Memory B cell (primary cell): ENCODE results near the gene USP28.
"Not testable (repeated sequence)": the region's sequence is repeated elsewhere in the genome, so short reads cannot be mapped to it uniquely, and the experiment has no call there.

Experiments used
- ATAC-seq: fragments of 150-1000 bp; cut with Tn5 transposase; 2 replicates; pipeline ENCODE4 v1.10.0; 2021; ENCODE audit warnings: low read depth, mild to moderate bottlenecking, moderate library complexity
- DNase-seq, 2 donors: peaks; one replicate each; pipeline ENCODE4 v3.0.0; 2022; ENCODE audit warnings: low spot score in 2 of 2
- H3K27ac Mint-ChIP-seq: one replicate; pipeline ENCODE4 v1.8.0; 2022; ENCODE audit warnings: mild to moderate bottlenecking, moderate library complexity, mixed read lengths
- H3K27me3 Mint-ChIP-seq: one replicate; pipeline ENCODE4 v1.8.0; 2022; ENCODE audit warnings: mixed read lengths
- H3K36me3 Mint-ChIP-seq: one replicate; pipeline ENCODE4 v1.8.0; 2022; ENCODE audit warnings: mild to moderate bottlenecking, mixed read lengths
- H3K4me1 Mint-ChIP-seq: one replicate; pipeline ENCODE4 v1.8.0; 2022; ENCODE audit warnings: mixed read lengths
- H3K4me3 Mint-ChIP-seq: one replicate; pipeline ENCODE4 v1.8.0; 2022; ENCODE audit warnings: mild to moderate bottlenecking, moderate library complexity, mixed read lengths
- H3K9me3 Mint-ChIP-seq: one replicate; pipeline ENCODE4 v1.8.0; 2022; ENCODE audit warnings: mixed read lengths

Gene USP28

GRCh38 chr11:113789675-113790320 is 85.6 kb downstream of the USP28 start:
- no peak overlapping the region for H3K4me3 Mint-ChIP-seq
- no peaks in the 10 kb centered on the region for H3K36me3 Mint-ChIP-seq

DNA sequence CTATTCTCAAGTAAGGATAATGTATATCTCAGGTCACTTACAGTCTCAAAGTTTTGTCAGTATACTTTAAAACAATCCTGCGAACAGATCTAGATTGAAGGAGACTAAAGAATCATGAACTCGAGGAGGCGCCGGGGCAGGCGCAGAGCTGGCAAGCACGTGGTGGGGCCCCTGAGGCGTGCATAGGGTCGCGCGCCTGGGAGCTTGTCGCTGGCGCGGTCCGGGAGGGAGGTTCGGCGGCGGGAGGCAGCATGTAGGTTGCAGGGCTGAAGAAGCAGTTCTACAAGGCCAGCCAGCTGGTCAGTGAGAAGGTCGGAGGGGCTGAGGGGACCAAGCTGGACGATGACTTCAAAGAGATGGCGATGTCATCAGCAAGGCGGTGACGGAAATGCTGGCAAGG is 86.4 kb downstream of the USP28 start:
- not testable (repeated sequence) for H3K36me3 Mint-ChIP-seq, H3K27me3 Mint-ChIP-seq, H3K4me3 Mint-ChIP-seq, H3K27ac Mint-ChIP-seq, H3K9me3 Mint-ChIP-seq, DNase-seq, H3K4me1 Mint-ChIP-seq, ATAC-seq

More at GRCh38 chr11:113789675-113790320, 85.6 kb downstream of the USP28 start:
- Mint-ChIP-seq H3K4me1 (no peaks in the 10 kb centered on the region), H3K9me3 (no peaks in the 10 kb centered on the region), H3K27me3 (peaks cover 6% of the 10 kb centered on the region), H3K27ac (no peak overlapping the region)
- DNase-seq (no peak), ATAC-seq (no peak)

DNA sequence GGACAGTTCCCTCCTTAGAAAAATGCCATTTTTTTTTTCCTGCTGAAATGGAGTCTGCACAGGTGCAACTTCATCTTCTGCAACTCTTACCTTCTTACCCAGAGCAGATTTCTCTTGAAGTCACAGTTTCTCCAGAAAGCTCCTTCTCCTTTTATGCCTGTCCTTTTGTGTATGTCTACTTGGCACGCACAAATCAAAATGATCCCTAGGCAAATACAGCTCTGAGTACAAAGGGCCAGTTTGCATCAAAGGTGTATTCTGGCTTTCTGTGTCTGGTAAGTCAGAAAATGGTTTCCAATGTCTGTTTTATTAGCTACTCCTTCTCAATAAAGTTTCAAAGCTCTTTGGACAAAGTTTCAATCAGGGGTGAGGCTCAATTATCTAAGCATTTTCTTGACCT is 93.2 kb downstream of the USP28 start:
- Mint-ChIP-seq H3K36me3 (no peaks in the 10 kb centered on the region), H3K27ac (no peak overlapping the region), H3K4me1 (no peaks in the 10 kb centered on the region), H3K27me3 (peaks cover 20% of the 10 kb centered on the region), H3K4me3 (no peak overlapping the region), H3K9me3 (no peaks in the 10 kb centered on the region)
- ATAC-seq, result no peak
- no peak for DNase-seq

DNA sequence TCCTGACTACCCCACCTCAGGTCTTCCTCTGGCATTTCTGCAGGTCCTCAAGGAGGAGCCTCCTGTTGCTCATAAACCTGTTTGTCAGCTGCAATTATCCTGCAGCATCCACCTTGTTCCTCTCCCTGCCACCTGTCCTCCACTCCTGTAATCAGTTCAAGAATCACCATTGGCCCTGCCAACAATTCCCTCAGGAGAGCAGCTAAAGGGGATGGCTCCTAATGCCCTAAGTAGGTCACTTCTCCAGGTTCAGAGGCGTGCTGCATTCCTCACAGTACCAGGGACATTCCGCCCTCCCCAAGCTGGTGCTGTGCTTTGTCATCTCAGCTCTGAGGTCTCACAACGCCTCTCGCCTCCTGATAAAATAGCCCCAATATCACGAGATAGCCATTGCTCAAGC is 93.7 kb downstream of the USP28 start:
- no peaks in the 10 kb centered on the region for H3K9me3 Mint-ChIP-seq
- DNase-seq (no peak), ATAC-seq (no peak)
- no peak overlapping the region for H3K4me3 Mint-ChIP-seq
- peaks cover 18% of the 10 kb centered on the region for H3K27me3 Mint-ChIP-seq
- H3K36me3 Mint-ChIP-seq, result no peaks in the 10 kb centered on the region
- no peak overlapping the region for H3K27ac Mint-ChIP-seq
- no peaks in the 10 kb centered on the region for H3K4me1 Mint-ChIP-seq

- ATAC-seq, result no peak
- Mint-ChIP-seq H3K4me3 (no peak within 1 kb of the TSS), H3K27me3 (peaks cover 16% of the 10 kb centered on the region), H3K4me1 (no peaks in the 10 kb centered on the region), H3K9me3 (no peaks in the 10 kb centered on the region), H3K36me3 (no peaks in the 10 kb centered on the region), H3K27ac (no peak within 1 kb of the TSS)
- DNase-seq, result no peak
Measured at GRCh38 chr11:113779496-113779895, 95.9 kb downstream of the USP28 start, which contains the start of gene CLDN25. TSS of gene CLDN25 (plus strand) at chr11:113779796. CDS start at chr11:113779796, 0 bp downstream.

- DNase-seq (no peak), ATAC-seq (no peak)
- peaks cover 16% of the 10 kb centered on the region for H3K27me3 Mint-ChIP-seq
- H3K36me3 Mint-ChIP-seq, result no peaks in the 10 kb centered on the region
- peaks cover 2% of the 10 kb centered on the region for H3K4me1 Mint-ChIP-seq
- no peak overlapping the region for H3K27ac Mint-ChIP-seq
- no peak overlapping the region for H3K4me3 Mint-ChIP-seq
- H3K9me3 Mint-ChIP-seq, result no peaks in the 10 kb centered on the region
Measured at GRCh38 chr11:113778111-113778910, 97.1 kb downstream of the USP28 start.

GRCh38 chr11:113774174-113774503 is 101.2 kb downstream of the USP28 start:
- ATAC-seq (no peak), DNase-seq (no peak)
- no peaks in the 10 kb centered on the region for H3K36me3 Mint-ChIP-seq
- peaks cover 13% of the 10 kb centered on the region for H3K4me1 Mint-ChIP-seq
- H3K9me3 Mint-ChIP-seq, result no peaks in the 10 kb centered on the region
- peak overlapping the region; percentile 88 for H3K27ac Mint-ChIP-seq
- H3K4me3 Mint-ChIP-seq, result peak overlapping the region; percentile 96
- no peaks in the 10 kb centered on the region for H3K27me3 Mint-ChIP-seq

GRCh38 chr11:113773416-113774173 is 101.8 kb downstream of the USP28 start, which contains the start of gene ZW10:
TSS of gene ZW10 (minus strand) at chr11:113773692. CDS start at chr11:113773666, 26 bp downstream.
- H3K4me3 Mint-ChIP-seq, result peak within 1 kb of the TSS; percentile 96
- peaks cover 2% of the 10 kb centered on the region for H3K36me3 Mint-ChIP-seq
- H3K27ac Mint-ChIP-seq, result peak within 1 kb of the TSS; percentile 88
- H3K27me3 Mint-ChIP-seq, result no peaks in the 10 kb centered on the region
- no peaks in the 10 kb centered on the region for H3K9me3 Mint-ChIP-seq
- DNase-seq (peak; percentile 84 to 89), ATAC-seq (peak; percentile 98)
- peaks cover 13% of the 10 kb centered on the region for H3K4me1 Mint-ChIP-seq

DNA sequence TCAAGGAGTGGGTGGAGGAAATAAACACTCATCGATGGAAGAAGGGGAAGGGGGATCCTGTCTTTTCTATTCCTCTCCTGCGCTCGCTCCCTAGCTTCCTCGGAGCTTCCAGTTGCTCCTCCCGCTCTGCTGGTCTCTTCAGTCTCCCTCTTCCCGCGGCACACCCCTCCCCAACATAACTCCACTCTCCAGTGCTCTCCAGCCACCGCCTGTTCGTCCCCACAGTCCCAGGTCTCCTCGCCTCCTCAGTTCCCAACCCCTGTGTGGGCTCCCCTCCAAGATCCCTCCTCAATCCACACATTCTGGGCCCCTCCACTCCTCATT is 102.3 kb downstream of the USP28 start:
- Mint-ChIP-seq H3K4me3 (peak overlapping the region; percentile 96), H3K4me1 (peaks cover 13% of the 10 kb centered on the region), H3K27ac (peak overlapping the region; percentile 88), H3K36me3 (peaks cover 2% of the 10 kb centered on the region), H3K27me3 (no peaks in the 10 kb centered on the region), H3K9me3 (no peaks in the 10 kb centered on the region)
- DNase-seq (no peak), ATAC-seq (no peak)

DNA sequence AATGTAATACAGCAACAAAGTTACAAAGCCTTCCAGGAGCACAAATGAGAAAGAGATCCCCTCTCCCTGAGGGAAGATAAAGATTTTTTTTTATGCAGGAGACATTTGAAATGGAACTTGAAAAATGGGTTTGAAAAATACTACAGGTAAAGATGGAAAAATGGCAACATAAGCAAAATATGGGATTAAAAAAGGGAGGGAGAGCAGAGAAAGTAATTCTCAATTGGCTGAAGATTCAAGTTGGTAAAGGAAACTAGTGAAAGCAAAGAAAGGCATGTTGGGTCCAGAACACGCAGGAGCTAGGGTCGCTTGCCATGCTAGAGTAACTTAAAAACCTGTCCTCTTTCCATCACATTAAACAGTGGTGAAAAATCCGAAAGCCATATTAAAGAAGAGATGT is 103.4 kb downstream of the USP28 start:
- Mint-ChIP-seq H3K4me1 (peaks cover 21% of the 10 kb centered on the region), H3K27me3 (no peaks in the 10 kb centered on the region), H3K36me3 (peaks cover 11% of the 10 kb centered on the region), H3K27ac (no peak overlapping the region), H3K4me3 (peak overlapping the region; percentile 96), H3K9me3 (no peaks in the 10 kb centered on the region)
- DNase-seq, result no peak
- ATAC-seq, result no peak

GRCh38 chr11:113764527-113765219 is 110.7 kb downstream of the USP28 start:
- Mint-ChIP-seq H3K27me3 (no peaks in the 10 kb centered on the region), H3K36me3 (peaks cover 34% of the 10 kb centered on the region), H3K27ac (no peak overlapping the region), H3K9me3 (no peaks in the 10 kb centered on the region), H3K4me1 (peaks cover 11% of the 10 kb centered on the region), H3K4me3 (no peak overlapping the region)
- ATAC-seq (no peak), DNase-seq (no peak)

- H3K4me3 Mint-ChIP-seq, H3K27me3 Mint-ChIP-seq, H3K27ac Mint-ChIP-seq, DNase-seq, ATAC-seq, H3K9me3 Mint-ChIP-seq: not testable (repeated sequence)
- Mint-ChIP-seq H3K36me3 (peaks cover 40% of the 10 kb centered on the region), H3K4me1 (peaks cover 11% of the 10 kb centered on the region)
Measured at GRCh38 chr11:113763040-113763439, 112.3 kb downstream of the USP28 start.

DNA sequence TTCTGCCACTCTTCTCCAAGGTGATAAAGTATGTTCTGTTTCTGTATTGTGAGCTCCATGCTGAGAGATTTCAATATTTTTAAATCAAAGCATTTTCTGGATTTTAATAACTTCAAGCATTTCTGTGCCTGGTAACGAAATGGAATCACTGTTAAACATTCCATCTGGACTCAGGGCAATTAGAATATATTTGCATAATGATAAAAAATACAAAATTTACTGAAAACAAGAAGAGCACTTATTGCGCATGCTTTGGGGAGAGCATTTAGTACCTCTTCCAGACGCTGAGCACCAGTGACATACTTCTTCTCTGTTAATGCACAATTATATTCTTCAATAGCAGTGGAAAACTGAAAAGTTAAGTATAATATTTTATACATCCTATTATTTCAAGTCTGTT is 115.1 kb downstream of the USP28 start:
- no peaks in the 10 kb centered on the region for H3K9me3 Mint-ChIP-seq
- H3K36me3 Mint-ChIP-seq, result peaks cover 42% of the 10 kb centered on the region
- no peak overlapping the region for H3K27ac Mint-ChIP-seq
- no peak for DNase-seq
- H3K4me1 Mint-ChIP-seq, result peaks cover 3% of the 10 kb centered on the region
- ATAC-seq, result no peak
- no peaks in the 10 kb centered on the region for H3K27me3 Mint-ChIP-seq
- no peak overlapping the region for H3K4me3 Mint-ChIP-seq

- no peaks in the 10 kb centered on the region for H3K9me3 Mint-ChIP-seq
- DNase-seq (no peak), ATAC-seq (no peak)
- H3K4me3 Mint-ChIP-seq, result no peak overlapping the region
- no peaks in the 10 kb centered on the region for H3K4me1 Mint-ChIP-seq
- H3K27me3 Mint-ChIP-seq, result no peaks in the 10 kb centered on the region
- H3K27ac Mint-ChIP-seq, result no peak overlapping the region
- peaks cover 21% of the 10 kb centered on the region for H3K36me3 Mint-ChIP-seq
Measured at GRCh38 chr11:113752932-113753331, 122.4 kb downstream of the USP28 start.
